ENCODE measurements around the gene WHAMM.

WHAMM gene

DNA sequence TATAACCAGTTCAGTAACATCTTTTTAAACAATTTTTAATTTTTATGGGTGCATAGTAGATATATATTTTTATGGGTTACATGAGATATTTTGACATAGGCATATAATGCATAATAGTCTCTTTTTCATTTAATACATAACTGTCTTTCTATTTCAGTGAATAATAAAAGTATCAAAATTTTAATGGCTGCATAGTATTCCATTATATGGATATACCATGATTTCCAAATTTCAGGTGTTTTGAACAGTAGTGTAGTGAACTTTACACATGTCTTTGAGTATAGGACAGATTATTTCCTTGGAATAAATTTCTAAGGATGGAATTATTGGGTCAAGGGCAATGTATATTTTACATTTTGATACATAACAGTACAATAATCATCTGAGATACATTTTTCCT lies 10.7 kb downstream of the WHAMM start:
- TF ChIP-seq CTCF (IDR thresholded peaks at IDR 0.05): no peak

GRCh38 chr15:82823049-82823448 lies 13.6 kb downstream of the WHAMM start:
- TF ChIP-seq CTCF (IDR thresholded peaks at IDR 0.05): no peak

GRCh38 chr15:82828075-82828474 lies 18.6 kb downstream of the WHAMM start:
- no peak for TF ChIP-seq CTCF (IDR thresholded peaks at IDR 0.05)

GRCh38 chr15:82829234-82829633 lies 19.8 kb downstream of the WHAMM start:
- TF ChIP-seq CTCF (IDR thresholded peaks at IDR 0.05): no peak

DNA sequence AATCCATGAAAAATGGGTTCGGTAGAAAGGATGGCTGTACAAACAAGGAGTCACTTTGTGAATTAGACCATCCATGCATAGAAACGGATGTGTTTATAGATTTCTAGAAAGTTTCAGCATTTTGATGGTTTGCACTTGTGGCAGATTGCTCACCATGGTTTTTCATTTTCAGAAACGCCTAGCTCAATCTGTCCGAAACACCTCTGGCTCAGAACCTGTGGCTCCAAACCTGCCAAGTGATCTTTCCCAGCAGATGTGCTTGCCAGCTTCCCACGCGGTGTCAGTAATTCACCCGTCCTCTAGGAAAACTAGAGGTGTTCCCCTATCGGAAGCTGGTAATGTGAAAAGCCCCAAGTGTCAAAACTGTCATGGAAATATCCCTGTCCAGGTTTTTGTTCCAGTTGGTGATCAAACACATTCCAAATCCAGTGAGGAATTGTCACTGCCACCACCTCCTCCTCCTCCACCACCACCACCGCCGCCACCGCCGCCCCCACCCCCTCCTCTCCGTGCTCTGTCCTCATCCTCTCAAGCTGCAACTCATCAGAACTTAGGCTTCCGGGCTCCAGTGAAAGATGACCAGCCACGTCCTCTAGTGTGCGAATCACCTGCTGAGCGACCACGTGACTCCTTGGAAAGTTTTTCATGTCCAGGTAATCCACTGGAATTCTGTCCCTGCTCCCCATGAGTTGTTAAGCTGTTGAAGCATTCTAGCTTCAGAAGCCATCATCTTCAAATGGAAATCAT lies 21.2 kb downstream of the WHAMM start:
- no peak for TF ChIP-seq CTCF (IDR thresholded peaks at IDR 0.05)

GRCh38 chr15:82831894-82832600 lies 22.6 kb downstream of the WHAMM start:
- TF ChIP-seq CTCF (IDR thresholded peaks at IDR 0.05): no peak

GRCh38 chr15:82832601-82833361 lies 23.4 kb downstream of the WHAMM start:
- TF ChIP-seq CTCF (IDR thresholded peaks at IDR 0.05): no peak
